ES-I3 (cell line): ENCODE data around the gene NEDD4.
"Not testable (repeated sequence)": the region's sequence is repeated elsewhere in the genome, so short reads cannot be mapped to it uniquely, and the experiment has no call there.

ENCODE experiments used
- H3K36me3 ChIP-seq: 2 replicates; pipeline ENCODE4 v1.6.1; 2013; ENCODE audit warnings: mild to moderate bottlenecking, low read length, control low read depth, moderate library complexity; ENCODE audit not compliant: insufficient read depth
- H3K4me1 ChIP-seq: 2 replicates; pipeline ENCODE4 v1.6.1; 2013; ENCODE audit warnings: mild to moderate bottlenecking, control low read depth, low read length; ENCODE audit not compliant: insufficient read depth
- H3K9ac ChIP-seq: 2 replicates; pipeline ENCODE4 v1.6.1; 2013; ENCODE audit warnings: low read depth, mild to moderate bottlenecking, low read length, moderate library complexity
- H3K9me3 ChIP-seq: 2 replicates; pipeline ENCODE4 v1.6.1; 2013; ENCODE audit warnings: mild to moderate bottlenecking, low read length, moderate library complexity; ENCODE audit not compliant: control insufficient read depth, insufficient read depth

Gene NEDD4

DNA sequence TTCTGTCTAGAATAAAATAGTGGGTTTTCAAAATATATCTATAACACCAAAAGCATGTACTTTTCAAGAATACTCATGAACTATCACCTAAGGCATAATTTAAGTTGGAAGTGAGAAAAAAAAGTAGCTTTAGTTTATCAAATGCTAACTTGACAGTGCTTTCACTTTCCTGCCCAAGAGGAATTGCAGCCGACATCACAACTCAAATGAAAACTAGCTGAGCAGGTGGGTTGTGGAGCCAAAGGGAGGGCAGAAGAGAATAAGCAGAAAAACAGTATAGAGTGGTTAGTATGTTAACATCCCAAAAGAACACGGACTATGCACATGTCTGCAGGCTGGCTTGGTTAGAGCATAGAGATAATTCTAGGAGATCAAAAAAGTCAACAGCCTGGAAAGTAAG is 120.9 kb downstream of the NEDD4 start:
- Histone ChIP-seq H3K9me3 (no peaks in the 10 kb centered on the region), H3K4me1 (no peaks in the 10 kb centered on the region)

DNA sequence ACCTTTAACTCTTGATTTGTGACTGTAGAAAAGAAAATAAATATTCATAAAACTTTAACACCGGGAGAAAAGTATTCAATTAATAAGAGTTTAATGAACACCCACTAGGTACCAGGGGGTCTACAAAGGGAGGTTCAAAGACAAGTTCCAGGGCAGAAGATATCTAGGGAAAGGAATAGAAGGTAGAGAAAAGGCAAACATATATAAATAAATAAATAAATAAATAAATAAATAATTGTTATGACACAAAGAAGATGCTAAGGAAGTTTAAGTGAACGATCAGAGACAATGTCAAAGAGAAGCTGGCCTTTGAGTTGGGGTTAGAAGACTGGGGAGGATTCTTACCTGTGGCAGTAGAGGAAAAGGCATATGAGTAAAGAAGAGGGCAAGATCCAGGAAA is 123.8 kb downstream of the NEDD4 start:
- H3K9me3 ChIP-seq, result no peaks in the 10 kb centered on the region
- H3K36me3 ChIP-seq, result no peaks in the 10 kb centered on the region
- no peaks in the 10 kb centered on the region for H3K4me1 ChIP-seq
- no peak overlapping the region for H3K9ac ChIP-seq

More for the DNA sequence above, 120.9 kb downstream of the NEDD4 start:
- no peaks in the 10 kb centered on the region for H3K36me3 ChIP-seq
- H3K9ac ChIP-seq, result no peak overlapping the region

DNA sequence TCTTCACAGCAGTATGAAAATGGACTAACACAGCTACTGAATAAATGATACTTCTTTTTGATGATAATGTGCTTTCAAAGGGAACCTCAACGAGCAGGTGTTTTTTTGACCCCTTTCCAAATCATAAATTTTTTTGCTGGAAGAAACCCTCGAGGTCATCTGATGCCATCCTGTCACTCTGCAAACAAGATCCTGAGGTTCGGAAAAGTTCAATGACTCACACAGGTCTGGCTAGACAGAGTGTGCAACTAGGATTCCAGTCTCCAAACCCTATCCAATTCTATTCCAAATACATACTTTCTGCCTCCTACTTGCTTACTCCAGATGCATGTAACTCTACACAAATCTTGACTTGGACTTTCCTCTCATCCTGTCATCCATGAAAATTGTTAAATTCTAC is 124.7 kb downstream of the NEDD4 start:
- Histone ChIP-seq H3K9ac (no peak overlapping the region), H3K36me3 (no peaks in the 10 kb centered on the region), H3K9me3 (no peaks in the 10 kb centered on the region), H3K4me1 (no peaks in the 10 kb centered on the region)

DNA sequence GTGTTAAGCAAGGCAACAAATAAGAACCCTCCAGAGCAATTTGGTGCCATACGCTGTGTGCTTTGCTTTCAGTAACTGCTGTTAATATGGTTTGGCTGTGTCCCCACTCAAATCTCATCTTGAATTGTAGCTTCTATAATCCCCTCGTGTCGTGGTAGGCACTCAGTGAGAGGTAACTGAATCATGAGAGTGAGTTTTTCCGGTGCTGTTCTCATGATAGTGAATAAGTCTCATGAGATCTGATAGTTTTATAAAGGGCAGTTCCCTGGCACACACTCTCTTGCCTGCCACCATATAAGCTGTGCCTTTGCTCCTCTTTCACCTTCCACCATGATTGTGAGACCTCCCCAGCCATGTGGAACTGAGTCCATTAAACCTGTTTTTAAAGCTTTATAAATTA is 125.1 kb downstream of the NEDD4 start:
- H3K4me1 ChIP-seq, H3K9ac ChIP-seq, H3K9me3 ChIP-seq, H3K36me3 ChIP-seq: not testable (repeated sequence)

DNA sequence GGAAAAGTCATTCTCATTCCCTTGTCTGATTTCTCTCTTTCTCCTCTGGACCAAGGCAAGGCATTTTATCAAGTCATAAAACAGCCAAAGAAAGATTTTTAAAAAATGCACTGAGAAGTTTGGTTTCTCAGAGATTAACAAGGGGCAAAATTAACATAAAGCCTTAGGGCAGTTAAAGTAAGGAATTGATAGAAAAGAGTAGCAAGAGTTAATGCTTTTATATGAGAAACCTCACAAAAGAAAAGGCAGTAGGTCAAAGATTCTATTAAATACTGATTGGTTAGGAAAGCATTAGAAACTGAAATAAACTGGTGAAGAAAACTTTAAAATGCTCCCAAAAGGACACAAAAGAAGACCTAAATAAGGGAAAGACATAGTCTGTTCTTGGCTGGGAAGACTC is 129.5 kb downstream of the NEDD4 start:
- Histone ChIP-seq H3K36me3 (no peaks in the 10 kb centered on the region), H3K4me1 (no peaks in the 10 kb centered on the region), H3K9ac (no peak overlapping the region), H3K9me3 (no peaks in the 10 kb centered on the region)

DNA sequence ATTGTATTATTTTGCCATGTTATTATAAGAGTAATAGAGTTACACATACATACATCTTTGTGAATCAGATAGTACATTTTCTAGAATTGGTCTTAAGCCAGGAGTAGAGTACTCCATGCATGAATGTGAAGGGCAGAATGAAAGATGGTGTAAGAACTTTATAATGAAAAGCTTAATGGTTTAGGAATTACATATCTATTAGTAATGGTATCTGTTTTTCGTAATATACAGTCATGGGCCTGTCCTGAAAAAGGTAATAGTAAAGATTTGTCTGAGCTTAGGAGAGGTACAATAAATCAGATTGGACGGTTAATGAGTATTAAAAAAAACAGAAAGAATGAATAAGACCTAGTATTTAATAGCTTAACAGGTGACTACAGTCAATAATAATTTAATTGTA is 132.3 kb downstream of the NEDD4 start:
- no peaks in the 10 kb centered on the region for H3K9me3 ChIP-seq
- no peaks in the 10 kb centered on the region for H3K36me3 ChIP-seq
- no peaks in the 10 kb centered on the region for H3K4me1 ChIP-seq
- no peak overlapping the region for H3K9ac ChIP-seq

DNA sequence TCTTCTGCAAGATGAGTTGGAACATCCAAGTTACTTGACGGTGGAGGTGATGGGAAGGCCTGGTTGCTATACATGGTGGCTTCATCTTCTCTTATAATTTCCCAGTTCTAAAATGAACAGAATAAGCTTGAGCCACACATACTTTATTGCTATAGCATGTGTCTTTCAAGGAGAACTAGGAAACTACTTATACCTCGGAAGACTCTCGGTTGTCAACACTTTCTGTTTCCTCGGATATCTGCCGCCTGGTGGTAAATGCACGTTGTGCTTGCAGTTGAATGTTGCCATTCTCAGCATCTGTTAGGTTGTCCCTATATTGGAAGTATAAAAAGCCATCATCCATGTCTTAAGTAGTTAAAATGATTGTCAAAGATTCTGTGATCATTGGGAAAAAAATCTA is 132.9 kb downstream of the NEDD4 start:
- Histone ChIP-seq H3K9ac (no peak overlapping the region), H3K9me3 (no peaks in the 10 kb centered on the region), H3K4me1 (no peaks in the 10 kb centered on the region), H3K36me3 (no peaks in the 10 kb centered on the region)

DNA sequence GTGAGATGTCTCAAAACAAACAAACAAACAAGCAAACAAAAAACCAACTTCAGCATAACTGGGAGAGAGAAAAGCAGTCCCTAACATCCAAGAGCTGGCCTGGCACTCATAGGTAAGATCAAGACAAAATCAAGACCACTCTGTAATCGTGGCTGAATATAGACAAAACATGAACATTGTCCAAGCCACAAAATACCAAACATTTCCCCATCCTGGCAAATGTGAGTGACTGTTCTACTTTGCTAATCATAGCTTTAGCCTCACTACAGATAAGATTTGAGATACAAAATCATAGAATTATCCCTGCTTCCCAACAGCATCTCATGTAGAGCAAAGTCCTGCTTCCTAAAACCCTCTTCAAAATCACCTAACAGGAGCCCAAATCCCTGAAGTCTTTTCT is 133.7 kb downstream of the NEDD4 start:
- no peaks in the 10 kb centered on the region for H3K36me3 ChIP-seq

DNA sequence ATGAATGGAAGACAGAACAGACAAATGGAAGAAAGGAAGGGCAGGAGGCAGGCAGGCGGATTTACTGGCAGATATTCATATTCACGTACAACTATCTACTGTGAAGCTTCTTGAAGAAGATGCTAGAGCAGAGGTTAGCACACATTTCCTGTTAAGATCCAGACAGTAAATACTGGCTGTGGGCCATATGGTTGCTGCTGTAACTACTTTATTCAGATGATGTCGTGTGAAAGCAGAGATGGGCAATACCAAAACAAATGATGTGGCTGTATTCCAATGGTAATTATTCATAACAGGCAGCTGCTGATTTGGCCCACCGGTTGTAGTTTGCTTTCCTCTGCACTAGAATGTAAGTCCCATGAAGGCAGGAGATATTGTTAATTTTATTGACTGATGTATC is 134.8 kb downstream of the NEDD4 start:
- H3K4me1 ChIP-seq, result no peaks in the 10 kb centered on the region
- H3K9me3 ChIP-seq, result no peaks in the 10 kb centered on the region
- H3K9ac ChIP-seq, result no peak overlapping the region
- no peaks in the 10 kb centered on the region for H3K36me3 ChIP-seq

More for the DNA sequence above, 133.7 kb downstream of the NEDD4 start:
- Histone ChIP-seq H3K9me3 (no peaks in the 10 kb centered on the region), H3K9ac (no peak overlapping the region), H3K4me1 (no peaks in the 10 kb centered on the region)

DNA sequence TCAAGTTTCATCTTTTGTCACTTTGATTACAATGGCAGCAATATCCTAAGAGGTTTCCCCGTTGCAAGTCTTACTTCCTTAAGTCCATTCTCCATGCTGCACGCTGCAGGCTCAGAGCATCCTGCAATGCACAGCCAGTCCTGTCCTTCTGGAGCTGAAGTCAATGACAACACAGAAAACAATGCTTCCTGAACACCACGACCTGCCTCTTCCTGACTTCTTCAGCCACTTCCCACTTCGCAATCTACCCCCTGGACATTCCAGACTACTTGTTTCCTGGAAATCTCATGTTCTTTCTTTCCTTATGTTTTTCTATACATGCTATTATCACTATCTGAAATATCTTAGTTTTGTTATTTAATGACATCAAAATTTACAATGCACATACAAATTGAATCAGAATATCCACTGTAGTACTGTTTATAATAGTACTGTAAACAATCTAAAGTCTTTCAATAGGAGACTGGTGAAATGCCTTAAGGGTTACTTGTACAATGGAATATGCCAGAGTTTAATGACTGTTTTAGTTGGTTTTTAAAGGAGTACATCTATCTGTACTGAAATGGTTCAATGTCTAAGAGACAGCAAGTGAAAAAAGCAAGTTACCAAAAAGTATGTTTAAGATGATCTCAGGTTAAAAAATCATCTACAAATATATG is 136.8 kb downstream of the NEDD4 start:
- H3K9ac ChIP-seq, result no peak overlapping the region
- no peaks in the 10 kb centered on the region for H3K9me3 ChIP-seq
- H3K4me1 ChIP-seq, result no peaks in the 10 kb centered on the region
- H3K36me3 ChIP-seq, result no peaks in the 10 kb centered on the region

DNA sequence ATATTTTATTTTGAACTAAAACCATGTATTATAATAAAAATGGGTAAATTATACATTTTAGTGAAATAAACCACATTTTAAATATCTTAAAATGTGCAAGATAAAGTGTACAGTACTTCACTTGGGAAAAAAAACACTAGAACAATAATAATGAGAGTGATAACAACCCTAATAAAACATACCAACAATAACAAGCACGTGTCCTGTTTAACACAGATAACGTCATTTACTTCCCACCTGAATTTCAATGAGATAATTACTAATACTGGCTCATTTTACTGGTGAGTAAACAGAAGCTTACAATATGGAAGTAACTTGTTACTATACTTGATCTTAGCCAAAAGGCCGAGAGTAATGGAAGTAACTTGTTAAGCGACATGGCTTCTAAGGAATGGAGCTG is 140.3 kb downstream of the NEDD4 start:
- H3K36me3 ChIP-seq, result no peaks in the 10 kb centered on the region
- no peaks in the 10 kb centered on the region for H3K9me3 ChIP-seq

DNA sequence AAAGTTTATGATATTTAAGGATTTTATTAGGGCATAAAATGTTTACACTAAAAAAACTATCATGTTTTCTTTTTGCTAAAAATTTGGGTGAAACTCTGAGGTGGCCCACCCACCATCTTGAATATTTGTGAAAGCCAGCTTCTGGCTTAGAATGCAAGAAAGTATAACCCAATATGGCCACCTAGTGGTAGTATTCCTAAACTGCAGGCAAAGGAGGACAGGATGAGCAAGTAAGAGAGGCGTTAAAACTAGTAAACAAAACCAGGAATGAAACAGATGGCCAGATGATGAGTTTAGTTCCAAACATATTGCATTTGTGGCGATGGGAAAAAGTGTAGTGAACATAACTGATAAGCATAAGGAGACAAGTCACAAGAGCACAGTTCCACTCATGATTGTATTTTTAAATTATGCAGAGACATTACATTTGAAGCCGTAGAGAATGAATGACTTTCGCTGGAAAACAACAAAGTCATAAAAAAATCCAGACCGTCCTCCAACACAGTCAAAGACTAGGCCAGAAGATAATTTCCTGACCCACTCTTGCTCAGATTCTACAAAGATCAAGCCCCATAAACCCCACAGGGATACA is 147.2 kb downstream of the NEDD4 start:
- H3K36me3 ChIP-seq, result no peaks in the 10 kb centered on the region
- no peaks in the 10 kb centered on the region; the same call in 1 of the 2 replicates for H3K4me1 ChIP-seq
- H3K9ac ChIP-seq, result no peak overlapping the region
- H3K9me3 ChIP-seq, result no peaks in the 10 kb centered on the region

More for the DNA sequence above, 140.3 kb downstream of the NEDD4 start:
- Histone ChIP-seq H3K9ac (no peak overlapping the region), H3K4me1 (no peaks in the 10 kb centered on the region)

DNA sequence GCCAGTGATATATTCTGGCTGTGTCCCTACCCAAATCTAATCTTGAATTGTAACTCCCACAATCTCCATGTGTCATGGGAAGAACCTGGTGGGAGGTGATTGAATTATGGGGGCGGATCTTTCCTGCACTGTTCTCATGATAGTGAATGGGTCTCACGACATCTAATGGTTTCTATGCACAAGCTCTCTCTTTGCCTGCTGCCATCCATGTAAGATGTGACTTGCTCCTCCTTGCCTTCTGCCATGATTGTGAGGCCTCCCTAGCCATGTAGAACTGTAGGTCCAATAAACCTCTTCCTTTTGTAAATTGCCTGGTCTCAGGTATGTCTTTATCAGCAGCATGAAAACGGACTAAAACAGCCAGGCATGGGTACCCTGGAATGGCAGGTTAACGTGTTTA is 150.5 kb downstream of the NEDD4 start:
- H3K9ac ChIP-seq, H3K9me3 ChIP-seq, H3K36me3 ChIP-seq, H3K4me1 ChIP-seq: not testable (repeated sequence)

DNA sequence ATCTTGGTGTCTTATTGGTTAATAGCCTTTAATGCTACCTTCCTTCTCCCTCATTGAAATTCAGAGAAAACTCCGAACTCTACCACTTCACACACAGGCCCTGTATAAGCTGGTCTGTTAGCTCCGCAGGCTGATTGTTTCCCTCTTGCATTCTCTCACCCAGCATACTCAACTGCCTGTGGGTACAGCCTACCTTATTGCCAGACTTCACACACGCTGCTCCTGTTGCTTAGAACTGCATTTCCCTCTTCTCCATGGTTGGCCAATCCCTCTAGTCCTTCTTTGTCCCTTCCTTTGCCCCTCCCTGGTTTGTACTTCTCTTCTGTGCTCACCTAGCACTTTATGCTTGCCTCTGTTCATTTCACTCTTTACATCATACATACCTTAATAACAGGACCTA is 157.5 kb downstream of the NEDD4 start:
- H3K4me1 ChIP-seq, result no peaks in the 10 kb centered on the region
- H3K36me3 ChIP-seq, result no peaks in the 10 kb centered on the region
- H3K9ac ChIP-seq, result no peak overlapping the region
- no peaks in the 10 kb centered on the region for H3K9me3 ChIP-seq

DNA sequence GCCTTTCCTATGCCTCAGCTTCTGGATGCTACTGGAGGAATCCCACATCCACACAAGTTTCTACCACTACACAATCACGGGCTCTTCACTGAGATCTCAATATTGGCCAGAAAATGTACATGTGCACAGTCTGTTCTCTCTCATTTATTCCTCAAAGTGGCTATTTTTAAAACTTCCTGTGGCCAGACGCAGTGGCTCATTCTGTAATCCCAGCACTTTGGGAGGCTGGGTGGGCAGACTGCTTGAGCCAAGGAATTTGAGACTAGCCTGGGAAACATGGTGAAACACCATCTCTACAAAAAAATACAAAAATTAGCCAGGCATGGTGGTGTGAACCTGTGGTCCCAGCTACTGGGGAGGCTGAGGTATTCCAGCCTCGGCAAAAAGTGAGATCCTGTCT is 159.1 kb downstream of the NEDD4 start:
- Histone ChIP-seq H3K36me3 (no peaks in the 10 kb centered on the region), H3K9me3 (no peaks in the 10 kb centered on the region), H3K9ac (no peak overlapping the region), H3K4me1 (no peaks in the 10 kb centered on the region)
